Embryonic facial prominence (tissue), 1 donor: ENCODE measurements around the gene MED6.

ENCODE experiments used
- DNase-seq: peaks from one replicate; pipeline ENCODE4 v3.0.0-alpha.2; 2016; ENCODE audit errors: extremely low spot score

MED6 gene

DNA sequence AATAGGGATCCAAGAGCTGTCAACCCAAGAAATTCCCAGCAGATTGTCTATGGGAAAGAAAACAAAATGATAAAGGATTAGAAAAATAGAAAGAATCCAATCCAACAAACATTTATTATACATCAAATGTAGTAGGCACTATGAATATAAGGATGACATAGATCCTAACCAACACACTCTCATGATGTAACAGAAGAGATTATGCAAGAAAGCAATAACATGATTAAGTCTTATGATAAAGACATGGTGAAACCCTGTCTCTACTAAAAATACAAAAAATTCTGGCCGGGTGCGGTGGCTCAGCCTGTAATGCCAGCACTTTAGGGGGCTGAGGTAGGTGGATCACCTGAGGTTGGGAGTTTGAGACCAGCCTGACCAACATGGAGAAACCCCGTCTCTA lies 2.7 kb downstream of the MED6 start:
- DNase-seq, result no peak

- no peak for DNase-seq
Observed at GRCh38 chr14:70595443-70596185, 4.8 kb downstream of the MED6 start.

DNA sequence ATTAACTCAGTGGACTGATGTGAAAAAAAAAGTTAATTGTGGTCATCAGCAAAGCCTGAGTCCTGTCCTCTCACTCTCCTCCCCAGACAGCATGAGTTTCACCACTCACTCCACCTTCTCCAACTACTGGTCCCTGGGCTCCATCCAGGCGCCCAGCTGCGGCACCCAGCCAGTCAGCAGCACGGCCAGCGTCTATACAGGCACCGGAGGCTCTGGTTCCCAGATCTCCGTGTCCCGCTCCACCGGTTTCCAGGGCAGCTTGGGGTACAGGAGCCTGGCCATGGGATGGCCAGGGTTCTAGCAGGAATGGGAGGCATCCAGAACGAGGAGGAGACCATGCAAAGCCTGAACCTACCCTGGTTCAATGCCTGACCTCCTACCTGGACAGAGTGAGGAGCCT lies 6.0 kb downstream of the MED6 start:
- DNase-seq, result no peak

DNA sequence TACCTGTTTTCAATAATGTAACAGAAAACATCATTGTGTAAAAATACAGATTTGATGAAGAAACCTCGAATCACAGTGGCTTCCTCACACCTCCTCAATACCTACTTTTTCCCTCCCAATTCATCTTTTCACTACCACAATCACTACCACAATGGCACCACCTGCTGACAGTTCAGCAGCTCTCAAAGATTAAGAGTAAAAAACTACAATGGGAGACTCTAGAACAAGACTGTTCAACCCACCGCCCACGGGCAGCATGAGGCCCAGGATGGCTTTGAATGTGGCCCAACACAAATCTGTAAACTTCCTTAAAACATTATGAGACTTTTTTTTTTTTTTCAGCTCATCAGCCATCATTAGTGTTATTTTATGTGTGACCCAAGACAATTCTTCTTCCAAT lies 15.2 kb downstream of the MED6 start:
- no peak for DNase-seq

GRCh38 chr14:70576891-70577290 lies 23.6 kb downstream of the MED6 start:
- no peak for DNase-seq

DNA sequence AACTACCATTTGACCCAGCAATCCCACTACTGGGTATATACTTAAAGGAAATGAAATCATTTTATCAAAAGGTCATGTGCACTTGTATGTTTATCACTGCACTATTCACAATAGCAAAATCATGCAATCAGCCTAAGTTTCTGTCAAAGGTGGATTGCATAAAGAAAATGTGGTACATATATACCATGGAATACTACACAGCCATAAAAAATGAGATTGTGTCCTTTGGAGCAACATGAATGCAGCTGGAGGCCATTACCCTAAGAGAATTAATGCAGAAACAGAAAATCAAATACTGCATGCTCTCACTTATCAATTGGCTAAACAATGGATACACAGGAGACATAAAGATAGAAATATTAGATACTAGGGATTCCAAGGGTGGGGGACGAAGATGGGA lies 27.4 kb downstream of the MED6 start:
- no peak for DNase-seq

DNA sequence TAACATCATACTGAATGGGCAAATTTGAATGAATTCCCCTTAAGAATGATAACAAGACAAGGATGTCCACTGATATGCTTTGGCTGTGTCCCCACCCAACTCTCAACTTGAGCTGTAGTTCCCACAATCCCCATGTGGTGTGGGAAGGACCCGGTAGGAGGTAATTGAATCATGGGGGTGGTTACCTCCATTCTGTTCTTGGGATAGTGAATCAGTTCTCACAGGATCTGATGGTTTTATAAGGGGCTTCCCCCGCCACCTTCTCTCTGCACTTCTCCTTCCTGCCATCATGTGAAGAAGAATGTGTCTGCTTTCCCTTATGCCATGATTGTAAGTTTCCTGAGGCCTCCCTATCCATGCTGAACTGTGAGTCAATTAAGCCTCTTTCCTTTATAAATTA lies 29.3 kb downstream of the MED6 start:
- no peak for DNase-seq

DNA sequence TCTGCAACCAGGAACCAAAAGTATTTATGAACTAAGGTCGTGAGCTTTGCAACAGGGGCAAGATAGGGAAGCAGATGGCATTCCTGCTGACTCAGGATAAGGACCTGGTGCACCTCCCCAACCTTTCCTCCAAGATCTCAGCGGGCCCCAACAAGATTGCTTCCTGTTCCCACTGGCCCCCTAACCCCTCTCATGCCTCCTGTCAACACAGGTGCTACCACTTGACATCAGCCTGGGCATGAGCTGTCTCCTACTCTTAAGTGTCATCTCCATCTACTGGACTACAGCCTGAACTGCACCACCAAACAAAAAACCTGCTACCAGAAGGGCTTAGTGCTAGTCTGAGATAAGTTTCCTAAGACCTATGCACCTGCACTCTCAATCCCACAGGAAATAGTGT lies 32.7 kb downstream of the MED6 start:
- DNase-seq, result no peak

DNA sequence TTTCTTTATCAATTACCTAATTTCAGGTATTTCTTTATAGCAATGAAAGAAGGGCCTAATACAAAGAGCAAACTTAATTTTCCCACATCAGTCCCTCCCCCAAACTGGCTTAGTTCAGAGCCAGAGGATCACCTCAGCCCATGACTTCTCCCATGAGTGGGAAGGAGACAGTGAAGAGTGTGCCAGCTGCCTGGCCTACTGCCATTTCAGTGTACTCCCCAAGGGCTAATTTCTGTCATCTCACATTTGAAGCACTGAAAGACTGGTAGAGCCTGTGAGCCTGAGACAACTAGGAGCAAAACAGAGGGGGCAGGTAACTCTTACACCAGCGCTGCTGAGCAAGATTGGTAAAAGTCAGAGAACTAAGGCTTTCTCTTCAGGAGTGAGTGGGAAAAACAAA lies 36.6 kb downstream of the MED6 start:
- DNase-seq, result no peak

DNA sequence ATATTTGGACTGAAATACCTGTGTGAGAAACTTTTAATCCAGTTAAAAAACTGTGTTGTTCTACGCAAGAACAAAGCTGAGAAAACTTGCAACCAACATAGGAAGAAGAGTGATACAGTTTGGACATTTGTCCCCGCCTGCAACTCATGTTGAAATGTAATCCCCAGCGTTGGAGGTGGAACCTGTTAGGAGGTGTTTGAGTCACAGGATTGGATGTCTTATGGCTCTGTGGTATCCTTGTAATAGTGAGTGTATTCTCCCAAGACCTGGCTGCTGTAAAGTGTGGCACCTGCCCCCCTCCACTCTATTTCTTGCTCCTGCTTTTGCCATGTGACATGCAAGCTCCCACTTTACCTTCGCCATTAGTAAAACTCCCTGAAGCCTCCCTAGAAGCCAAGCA lies 37.0 kb downstream of the MED6 start:
- DNase-seq, result no peak

DNA sequence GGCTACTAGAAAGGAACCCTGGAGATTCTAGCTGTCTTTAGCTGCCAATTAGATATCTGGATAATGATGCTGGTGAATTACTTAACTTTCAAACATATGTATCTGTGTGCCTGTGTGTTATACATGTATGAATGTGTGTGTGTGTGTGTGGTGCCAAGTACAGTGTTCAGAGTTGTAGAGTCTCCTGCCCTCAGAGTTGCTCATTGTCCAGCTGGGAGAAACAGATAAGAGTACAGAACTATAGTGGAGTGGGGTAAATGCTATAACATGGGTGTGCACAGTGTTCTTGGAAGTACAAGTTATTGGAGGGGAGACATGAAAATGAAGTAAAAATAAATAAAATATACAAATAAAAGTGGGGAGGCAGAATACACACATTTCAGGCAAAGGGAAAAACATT lies 42.1 kb downstream of the MED6 start:
- no peak for DNase-seq

- DNase-seq, result no peak
Observed at GRCh38 chr14:70555890-70556289, 44.6 kb downstream of the MED6 start.

- no peak for DNase-seq
Observed at GRCh38 chr14:70538087-70538486, 62.4 kb downstream of the MED6 start.

DNA sequence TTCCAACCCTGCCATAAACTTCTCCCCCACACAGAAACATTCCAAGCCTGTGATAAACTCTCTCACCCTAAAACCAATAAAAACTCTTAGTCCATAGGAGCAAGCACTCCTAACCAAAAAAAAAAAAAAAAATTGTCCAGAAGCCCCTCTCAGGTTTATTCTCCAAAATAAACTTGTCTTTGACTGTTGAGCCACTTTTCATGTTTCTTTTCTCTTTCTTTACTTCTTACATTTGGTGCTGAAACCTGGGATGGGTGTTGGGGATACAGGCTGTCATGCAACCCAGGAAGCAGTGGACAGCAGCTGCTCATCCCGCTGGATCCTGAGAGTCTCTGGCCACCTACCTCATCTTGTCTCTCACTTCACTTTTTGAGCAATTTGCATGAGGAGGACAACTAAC lies 63.6 kb downstream of the MED6 start:
- no peak for DNase-seq

GRCh38 chr14:70534904-70535303 lies 65.6 kb downstream of the MED6 start, which contains the start of gene ADAM20:
ADAM20 (minus strand) TSS chr14:70535004; CDS start chr14:70524757, 10,247 bp downstream.
- DNase-seq, result no peak
